MCF 10A (cell line): ENCODE results near the gene VCL. TPM values are rescaled to one million over a fixed set of nuclear protein-coding genes. Genes with fewer than 3 reads are reported as not detected.
A peak's percentile ranks its signal among the peaks of the same experiment; 100 is the strongest.

Experiments
- BruUV-seq: library from RNA; stranded (reverse); fragments of 400-500 nt; replicated peaks from 2 replicates; lab custom pipeline; 2021; lab: Mats Ljungman, UMichigan
- CTCF ChIA-PET: fragments of 300-600 bp; sonication (Branson Sonifier 250); formaldehyde crosslinking; extraction: SDS; loops from one replicate; lab custom pipeline; 2021; ENCODE audit warnings: antibody characterized with exemption, inconsistent platforms; lab: Yijun Ruan, JAX
- POLR2A ChIA-PET: fragments of 300-600, 350-650 bp; sonication (Branson Sonifier 250); formaldehyde crosslinking; extraction: SDS; loops from one replicate; lab custom pipeline; 2020; ENCODE audit warnings: antibody characterized with exemption, inconsistent platforms; lab: Yijun Ruan, JAX
- DNase-seq: peaks from one replicate; pipeline ENCODE4 v3.0.0-alpha.2; 2018; ENCODE audit not compliant: unreplicated experiment
- H3K27ac Mint-ChIP-seq: one replicate; pipeline ENCODE4 v1.8.0; 2022; ENCODE audit warnings: mild to moderate bottlenecking, low read depth, mixed read lengths; ENCODE audit not compliant: unreplicated experiment
- H3K27me3 Mint-ChIP-seq: one replicate; pipeline ENCODE4 v1.8.0; 2022; ENCODE audit warnings: mixed read lengths; ENCODE audit not compliant: insufficient read depth, unreplicated experiment
- H3K36me3 Mint-ChIP-seq: one replicate; pipeline ENCODE4 v1.8.0; 2022; ENCODE audit warnings: mild to moderate bottlenecking, moderate library complexity, mixed read lengths; ENCODE audit not compliant: insufficient read depth, unreplicated experiment
- H3K4me1 Mint-ChIP-seq: one replicate; pipeline ENCODE4 v1.8.0; 2022; ENCODE audit warnings: mixed read lengths; ENCODE audit not compliant: insufficient read depth, unreplicated experiment
- H3K4me3 Mint-ChIP-seq: one replicate; pipeline ENCODE4 v1.8.0; 2022; ENCODE audit warnings: mild to moderate bottlenecking, moderate library complexity, mixed read lengths; ENCODE audit not compliant: unreplicated experiment
- H3K9me3 Mint-ChIP-seq: one replicate; pipeline ENCODE4 v1.8.0; 2022; ENCODE audit warnings: mixed read lengths; ENCODE audit not compliant: unreplicated experiment
- CTCF ChIP-seq: fragments of 200-600 bp; IDR thresholded peaks from one replicate; pipeline ENCODE4 v1.8.0; 2022; ENCODE audit warnings: antibody characterized with exemption, mild to moderate bottlenecking; ENCODE audit not compliant: unreplicated experiment
- intact Hi-C: fragments of 100-400 bp; cut with micrococcal nuclease; formaldehyde crosslinking; loops from 2 replicates; pipeline ENCODE4 v1.14.1; 2022
- total RNA-seq: library from RNA; stranded (reverse); gene quantifications from 2 replicates; pipeline ENCODE4 v1.2.3, GENCODE V29; 2022

The VCL gene
- total RNA-seq, 1 experiment from 2014 or later, result 90.2 TPM

GRCh38 chr10:74071157-74071556 lies 73.2 kb downstream of the VCL start:
- no peaks in the 10 kb centered on the region for H3K27me3 Mint-ChIP-seq
- POLR2A ChIA-PET, result interaction anchor here (1.3 to 2.0 kb wide), 3 partner anchors 9 to 59 kb away, joined by 4 to 6 read pairs (median 5); no protein-coding TSS in a partner anchor
- CTCF ChIA-PET, result interaction anchor here (0.6 kb wide), 1 partner anchor 124 kb away, joined by 3 read pairs; no protein-coding TSS in a partner anchor
- no peak overlapping the region for H3K4me3 Mint-ChIP-seq
- TF ChIP-seq CTCF, result no peak
- no peak overlapping the region for H3K27ac Mint-ChIP-seq
- intact Hi-C loops, result no loop called here
- DNase-seq, result no peak
- H3K36me3 Mint-ChIP-seq, result peaks cover 39% of the 10 kb centered on the region
- peaks cover 6% of the 10 kb centered on the region for H3K4me1 Mint-ChIP-seq
- BruUV-seq, result no TSS peak
- H3K9me3 Mint-ChIP-seq, result no peaks in the 10 kb centered on the region

GRCh38 chr10:74072503-74072902 lies 74.6 kb downstream of the VCL start:
- Mint-ChIP-seq H3K9me3 (no peaks in the 10 kb centered on the region), H3K27me3 (no peaks in the 10 kb centered on the region), H3K4me1 (peaks cover 4% of the 10 kb centered on the region), H3K36me3 (peaks cover 41% of the 10 kb centered on the region), H3K27ac (no peak overlapping the region), H3K4me3 (no peak overlapping the region)
- TF ChIP-seq CTCF, result no peak
- intact Hi-C loops, result no loop called here
- no TSS peak for BruUV-seq
- peak; percentile 49 for DNase-seq
- CTCF ChIA-PET, result no interaction called here
- POLR2A ChIA-PET, result interaction anchor here (1.5 kb wide), 1 partner anchor 25 kb away, joined by 4 read pairs; no protein-coding TSS in a partner anchor

GRCh38 chr10:74075906-74076305 lies 78.0 kb downstream of the VCL start:
- POLR2A ChIA-PET, result interaction anchor here (0.6 to 2.1 kb wide), 6 partner anchors 19 to 188 kb away, joined by 3 to 8 read pairs (median 4); partner anchors contain the start of gene VCL
- BruUV-seq, result no TSS peak
- peaks cover 16% of the 10 kb centered on the region for H3K4me1 Mint-ChIP-seq
- CTCF ChIA-PET, result interaction anchor here (0.8 to 3.6 kb wide), 4 partner anchors 29 to 190 kb away, joined by 3 to 12 read pairs (median 4); no protein-coding TSS in a partner anchor
- no peaks in the 10 kb centered on the region for H3K27me3 Mint-ChIP-seq
- no peak overlapping the region for H3K27ac Mint-ChIP-seq
- no peaks in the 10 kb centered on the region for H3K9me3 Mint-ChIP-seq
- H3K4me3 Mint-ChIP-seq, result no peak overlapping the region
- DNase-seq, result no peak
- intact Hi-C loops, result no loop called here
- H3K36me3 Mint-ChIP-seq, result peaks cover 49% of the 10 kb centered on the region
- no peak for TF ChIP-seq CTCF

GRCh38 chr10:74076961-74077360 lies 79.0 kb downstream of the VCL start:
- ChIA-PET POLR2A (interaction anchor here (0.9 to 2.1 kb wide), 6 partner anchors 21 to 189 kb away, joined by 4 to 8 read pairs (median 4); partner anchors contain the start of gene VCL), CTCF (interaction anchor here (0.7 to 3.6 kb wide), 5 partner anchors 26 to 191 kb away, joined by 3 to 12 read pairs (median 4); no protein-coding TSS in a partner anchor)
- no peak for TF ChIP-seq CTCF
- no peak for DNase-seq
- H3K36me3 Mint-ChIP-seq, result peaks cover 53% of the 10 kb centered on the region
- H3K4me1 Mint-ChIP-seq, result peaks cover 23% of the 10 kb centered on the region
- H3K9me3 Mint-ChIP-seq, result no peaks in the 10 kb centered on the region
- peak overlapping the region; percentile 31 for H3K27ac Mint-ChIP-seq
- no TSS peak for BruUV-seq
- H3K27me3 Mint-ChIP-seq, result no peaks in the 10 kb centered on the region
- H3K4me3 Mint-ChIP-seq, result no peak overlapping the region
- intact Hi-C loops, result no loop called here
